T-helper 22 cell (primary cell): ENCODE measurements around the gene PNMA6E.

Source experiments
- DNase-seq: peaks from one replicate; pipeline ENCODE4 v3.0.0-alpha.2; 2020; ENCODE audit warnings: low read depth

PNMA6E gene

DNA sequence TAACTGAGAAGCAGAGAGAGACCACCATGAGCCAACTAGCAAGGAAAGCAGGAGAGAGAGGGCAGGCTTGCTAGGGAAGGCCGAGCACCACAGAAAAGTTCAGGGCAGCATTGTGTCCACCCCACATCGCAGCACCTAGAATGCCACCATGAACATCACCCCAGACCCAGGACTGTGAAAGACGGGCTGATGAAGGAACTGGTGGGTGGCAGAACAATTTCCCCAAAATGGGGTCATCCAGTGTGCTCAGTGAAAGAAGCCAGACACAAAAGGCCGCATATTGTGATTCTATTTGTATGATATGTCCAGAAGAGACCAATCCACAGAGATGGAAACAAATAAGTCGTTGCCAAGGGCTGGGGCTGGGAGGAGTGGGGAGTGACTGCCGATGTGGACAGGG, 16.8 kb downstream of the PNMA6E start:
- DNase-seq: no peak

DNA sequence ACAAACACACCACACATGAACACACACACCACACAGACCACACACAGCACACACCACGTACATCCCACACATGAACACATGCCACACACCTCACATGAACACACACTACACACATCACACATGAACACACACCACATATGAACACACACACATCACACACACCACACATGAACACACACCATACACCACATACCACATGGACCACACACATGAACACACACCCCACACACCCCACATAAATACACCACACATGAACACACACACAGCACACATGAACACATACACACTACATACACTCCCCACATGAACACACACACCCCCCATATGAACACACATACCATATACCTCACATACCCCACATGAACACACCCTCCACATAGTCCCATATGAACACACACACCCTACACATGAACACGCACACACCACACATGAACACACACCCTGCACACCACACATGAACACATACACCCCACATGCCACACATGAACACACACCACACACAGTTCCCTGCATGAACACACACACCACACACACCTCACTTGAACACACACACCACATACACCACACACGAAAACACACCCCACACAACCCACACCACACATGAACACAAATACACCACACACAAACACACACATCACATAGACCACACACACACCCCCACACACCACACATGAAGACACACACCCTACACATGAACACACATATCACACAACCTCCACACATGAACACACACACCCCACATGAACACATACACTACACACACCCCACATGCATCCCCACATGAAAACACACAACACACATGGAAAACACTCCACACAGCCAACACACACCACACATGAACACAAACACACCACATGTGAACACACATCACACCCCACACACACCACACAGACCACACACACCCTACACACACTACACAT, 18.3 kb downstream of the PNMA6E start:
- no peak for DNase-seq

DNA sequence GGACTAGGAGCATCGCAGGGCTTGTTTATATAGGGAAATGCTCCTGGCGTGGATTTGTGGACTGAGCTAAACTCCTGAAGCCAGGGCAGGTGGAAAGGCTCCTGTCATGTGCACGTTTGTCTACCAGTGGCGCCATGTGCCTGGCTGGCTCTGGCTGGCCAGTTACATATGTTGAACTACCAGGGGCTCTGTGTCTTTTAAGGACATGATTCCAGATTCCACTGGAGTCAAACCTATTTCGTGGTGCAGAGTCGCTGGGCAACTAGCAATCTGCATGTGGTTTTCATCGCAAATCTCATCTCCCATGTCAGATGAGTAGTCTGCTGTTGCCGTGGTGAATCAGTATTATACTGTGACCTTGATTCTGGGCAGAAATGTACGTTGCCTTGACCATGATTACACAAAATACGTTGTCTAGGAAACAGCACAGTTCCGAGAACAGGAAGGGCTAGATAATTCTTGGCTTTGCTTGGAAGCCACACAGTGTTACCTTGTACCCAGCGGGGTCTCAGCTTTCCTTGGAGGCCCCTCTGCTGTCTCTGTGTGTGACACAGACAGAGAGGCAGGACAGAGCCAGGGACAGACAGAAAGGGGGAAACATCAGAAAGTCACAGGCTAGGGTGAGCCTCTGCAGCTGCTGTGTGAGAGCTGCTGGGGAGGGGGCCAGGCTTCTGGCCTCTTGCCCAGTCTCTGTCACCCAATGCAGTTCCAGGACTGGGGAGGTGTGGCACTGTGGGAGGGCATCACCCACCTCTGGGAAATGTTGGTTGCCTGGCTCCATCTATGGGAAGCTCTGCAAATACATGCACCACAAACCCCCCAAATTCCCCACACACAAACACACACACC, 19.2 kb downstream of the PNMA6E start:
- no peak for DNase-seq

DNA sequence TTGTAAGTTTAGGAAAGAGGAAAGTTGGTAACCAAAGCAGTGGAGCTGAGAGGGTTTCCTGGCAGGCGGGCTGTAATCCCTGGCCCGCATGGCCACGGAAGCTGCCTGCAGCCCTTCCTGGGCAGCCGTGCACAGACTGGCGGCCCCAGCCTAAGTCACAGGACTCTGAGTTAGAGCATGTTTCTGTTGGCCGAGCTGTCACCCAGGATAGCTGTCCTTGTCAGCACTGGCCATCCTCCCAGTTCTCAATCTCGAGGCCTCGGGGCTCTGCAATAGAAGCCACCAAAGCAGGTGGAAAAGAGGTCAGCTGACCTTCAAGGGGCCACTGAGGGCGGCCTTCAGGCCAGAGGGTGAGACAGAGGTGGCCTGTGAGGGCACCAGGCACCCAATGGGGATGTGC, 20.5 kb downstream of the PNMA6E start:
- no peak for DNase-seq

DNA sequence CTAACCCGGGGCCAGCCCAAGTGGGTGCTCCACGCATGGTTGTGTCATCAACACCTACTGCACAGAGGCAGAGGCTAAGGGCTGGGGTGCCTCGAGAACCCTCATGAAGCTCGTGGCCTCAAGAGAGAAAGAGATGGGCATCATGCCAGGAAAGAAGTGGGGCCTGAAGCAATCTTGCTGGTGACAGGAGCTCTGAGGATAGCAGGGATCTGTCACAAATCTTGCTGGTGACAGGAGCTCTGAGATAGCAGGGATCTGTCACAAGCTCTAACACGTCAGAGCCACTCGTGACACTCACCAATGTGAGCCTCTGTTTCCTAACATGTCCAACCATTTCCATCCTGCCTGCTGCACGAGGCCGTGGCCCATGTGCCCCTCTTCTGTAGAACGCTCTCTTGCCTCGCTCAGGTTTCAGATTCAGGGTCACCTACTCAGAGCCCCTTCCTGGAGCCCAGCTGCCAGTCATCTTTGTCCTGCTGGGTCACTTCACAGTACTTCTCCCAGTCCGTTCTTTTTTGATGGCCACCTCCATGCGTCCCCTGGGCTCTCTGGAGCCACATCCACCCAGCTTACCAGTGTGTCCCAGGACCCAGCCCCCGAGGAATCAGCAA, 21.1 kb downstream of the PNMA6E start:
- DNase-seq: no peak

DNA sequence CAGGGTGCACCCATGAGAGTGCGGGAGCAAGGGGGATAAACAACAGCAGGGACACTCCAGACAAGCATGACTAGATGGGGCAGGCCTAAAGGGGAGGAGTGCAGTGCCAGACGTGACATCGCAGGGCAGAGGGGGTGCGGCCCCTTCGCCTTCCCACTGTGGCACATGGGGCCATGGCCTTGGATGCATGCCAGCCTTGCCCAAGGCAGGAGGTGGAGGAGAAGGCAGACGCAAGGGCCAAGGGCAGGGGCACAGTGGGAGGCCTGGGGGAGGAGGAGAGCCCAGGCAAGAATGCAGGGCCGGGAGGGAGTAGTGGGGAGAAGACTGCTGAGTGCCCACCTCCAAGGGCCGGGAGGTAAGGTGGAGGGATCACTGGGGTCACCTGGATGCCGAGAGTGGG, 21.6 kb downstream of the PNMA6E start:
- no peak for DNase-seq

DNA sequence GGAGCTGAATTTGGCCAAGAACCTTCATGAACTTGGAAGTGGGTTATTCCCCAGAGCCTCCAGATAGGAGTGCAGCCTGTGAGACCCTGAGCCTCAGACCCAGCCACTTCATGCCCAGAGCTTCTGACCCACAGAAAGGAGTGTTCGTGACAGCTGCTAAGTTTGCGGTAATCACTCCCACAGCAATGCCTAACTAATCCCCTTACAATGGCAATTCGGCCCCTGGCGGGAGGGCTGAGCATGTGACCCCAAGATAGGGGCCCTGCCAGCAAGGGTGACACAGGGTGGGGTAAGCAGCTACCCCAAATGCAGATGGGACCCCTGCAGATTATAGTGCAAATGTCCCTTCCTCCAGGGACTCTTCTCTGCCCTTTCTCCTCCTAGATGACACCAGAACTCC, 22.5 kb downstream of the PNMA6E start:
- DNase-seq: no peak

DNA sequence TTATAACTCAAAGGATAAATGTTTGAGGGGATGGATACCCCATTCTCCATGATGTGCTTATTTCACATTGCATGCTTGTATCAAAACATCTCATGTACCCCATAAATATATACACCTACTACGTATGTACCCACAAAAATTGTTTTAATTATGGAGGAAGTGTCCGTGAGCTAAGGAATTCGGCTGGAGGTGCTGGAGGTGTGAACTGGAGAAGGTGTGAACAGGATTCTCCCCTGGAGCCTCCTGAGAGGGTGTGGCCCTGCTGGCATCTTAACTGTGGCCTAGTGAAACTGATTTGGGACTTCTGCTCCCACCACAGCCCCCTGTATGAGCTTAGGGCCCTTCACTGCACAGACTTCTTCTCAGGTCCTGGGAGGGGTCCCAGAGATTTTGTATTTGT, 23.4 kb downstream of the PNMA6E start:
- DNase-seq: no peak

DNA sequence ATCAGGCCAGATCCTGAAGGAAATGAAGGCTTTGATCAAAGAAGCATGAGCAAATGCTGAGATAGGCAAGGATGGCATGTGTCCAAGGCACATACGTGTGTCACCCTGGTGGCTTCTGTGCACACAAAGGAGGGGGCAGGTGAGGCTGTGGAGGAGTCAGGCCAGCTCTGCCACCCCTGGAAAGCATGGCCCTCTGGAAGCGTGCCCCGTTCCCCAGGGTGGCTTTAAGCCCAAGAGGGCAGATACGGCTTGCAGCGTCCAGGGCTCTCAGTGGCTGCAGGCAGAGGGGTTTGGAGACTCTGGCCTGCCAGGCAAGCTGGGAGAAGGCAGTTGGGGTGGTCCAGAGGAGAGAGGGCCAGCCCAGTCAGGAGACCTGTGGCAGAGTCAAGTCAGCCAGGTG, 25.6 kb downstream of the PNMA6E start:
- DNase-seq: no peak

DNA sequence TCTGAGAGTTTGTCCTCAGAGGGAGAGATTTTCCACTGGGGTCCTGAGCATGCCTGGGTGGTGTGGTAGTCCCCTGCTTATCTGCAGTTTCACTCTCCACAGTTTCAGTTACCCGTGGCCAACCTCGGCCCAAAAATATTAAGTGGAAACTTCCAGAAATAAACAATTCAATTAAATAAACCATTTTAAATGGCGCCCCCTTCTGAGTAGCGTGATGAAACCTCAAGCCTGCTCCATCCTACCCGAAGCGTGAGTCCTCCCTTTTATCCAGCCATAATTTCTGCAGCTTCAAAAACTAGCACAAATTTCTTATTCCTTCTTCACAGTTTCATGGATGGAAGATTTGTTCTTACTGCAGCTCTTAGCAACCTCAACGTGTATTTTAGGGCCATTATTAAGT, 26.7 kb downstream of the PNMA6E start:
- DNase-seq: no peak

DNA sequence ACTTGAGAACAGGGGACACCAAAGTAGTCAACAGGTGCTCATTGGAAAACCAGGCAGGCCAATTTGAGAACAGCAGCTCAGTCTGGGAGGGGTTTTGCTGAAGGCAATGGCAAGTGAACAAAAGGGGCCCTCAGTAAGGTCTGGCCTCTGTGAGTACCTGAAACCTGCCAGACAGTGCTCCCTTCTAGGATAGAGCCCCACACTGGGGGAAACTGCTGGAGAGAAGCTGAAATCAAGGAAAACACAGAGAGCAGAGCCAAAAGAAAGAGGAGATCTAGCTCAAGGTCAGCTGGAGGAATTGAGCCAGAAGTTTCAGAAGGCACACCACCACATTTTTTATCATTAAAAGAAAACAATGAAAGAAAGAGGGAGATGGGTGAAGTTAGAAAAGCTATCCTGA, 28.2 kb downstream of the PNMA6E start:
- no peak for DNase-seq

DNA sequence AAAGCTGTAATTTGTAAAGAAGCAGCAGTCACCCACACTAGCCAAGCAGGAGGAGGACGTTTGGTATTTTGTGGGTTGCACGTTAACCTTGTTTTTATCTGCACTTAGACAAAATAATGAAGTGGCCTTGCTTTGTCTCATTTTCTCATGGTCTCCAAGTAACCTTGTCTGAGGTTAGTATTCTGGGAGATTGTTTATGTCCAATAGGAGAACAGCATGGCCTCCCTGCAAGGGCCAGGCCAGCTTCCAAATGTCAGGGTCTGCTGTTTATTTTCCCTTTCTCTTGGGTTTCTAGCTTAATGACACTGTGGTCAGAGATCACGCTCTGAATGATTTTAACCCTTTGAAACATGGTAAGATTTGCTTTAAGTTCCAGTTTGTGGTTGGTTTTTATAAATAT, 29.9 kb downstream of the PNMA6E start:
- DNase-seq: no peak

DNA sequence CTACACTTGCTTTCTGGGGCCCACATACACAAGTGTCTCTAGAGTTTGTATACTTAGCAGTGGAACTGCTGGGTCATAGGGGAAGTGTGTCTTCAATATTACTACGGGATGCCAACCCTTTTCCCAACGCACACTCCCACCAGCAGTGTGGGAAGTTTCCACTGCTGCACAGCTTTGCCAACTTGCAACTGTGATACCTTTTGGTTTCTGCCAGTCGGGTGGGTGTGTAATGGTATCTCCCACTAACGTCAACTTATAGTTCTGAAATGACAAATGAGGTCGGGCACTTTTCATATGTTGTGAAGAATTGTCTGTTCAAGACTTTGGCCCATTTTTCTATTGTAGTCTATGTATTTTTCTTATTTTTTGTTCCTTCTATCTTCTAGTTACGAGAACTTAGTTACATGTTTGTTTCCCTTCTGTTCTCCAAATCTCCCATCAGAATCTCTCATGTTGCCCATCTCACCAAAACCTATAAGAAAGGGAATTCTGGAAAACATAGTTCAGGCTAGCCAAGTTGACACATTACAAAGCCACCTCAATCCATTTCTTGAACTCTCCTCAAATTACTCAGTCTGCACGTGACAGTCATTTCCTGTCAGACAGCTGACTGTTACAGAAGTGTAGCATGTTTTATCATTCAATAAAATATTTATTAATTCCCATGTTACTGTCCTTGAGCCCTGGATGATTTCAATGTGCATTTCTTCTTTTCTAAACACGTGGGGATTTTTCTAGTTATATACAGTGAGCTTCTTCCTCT, 30.7 kb downstream of the PNMA6E start:
- DNase-seq: no peak

DNA sequence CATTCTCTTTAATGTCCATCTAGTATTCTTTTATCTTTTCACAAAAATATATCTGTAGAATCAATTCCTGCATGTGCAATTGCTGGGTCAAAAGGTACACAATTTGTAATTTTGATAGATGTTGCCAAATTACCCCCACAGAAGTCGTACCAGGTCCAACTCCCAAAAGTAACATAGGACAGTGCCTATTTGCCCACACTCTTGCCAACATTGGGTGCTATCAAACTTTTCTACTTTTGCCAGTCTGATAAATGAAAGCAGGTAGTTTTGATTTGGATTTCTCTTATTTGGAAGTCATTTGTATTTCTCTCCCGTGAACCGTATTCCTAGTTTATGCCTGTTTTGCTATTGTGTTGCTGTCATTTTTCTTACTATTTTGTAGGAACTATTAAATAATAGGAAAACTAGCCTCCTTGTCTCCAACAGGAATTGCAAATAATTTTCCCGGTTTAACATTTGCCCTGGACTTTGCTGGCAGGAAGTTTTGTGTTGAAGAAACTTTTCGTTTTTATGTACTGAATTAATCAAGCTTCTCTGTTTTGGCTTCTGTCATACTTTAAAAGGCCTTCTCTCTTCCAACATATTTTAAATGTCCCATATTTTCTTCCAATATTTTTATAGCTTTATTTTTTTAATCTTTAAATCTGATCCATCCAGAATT, 34.1 kb downstream of the PNMA6E start:
- no peak for DNase-seq

DNA sequence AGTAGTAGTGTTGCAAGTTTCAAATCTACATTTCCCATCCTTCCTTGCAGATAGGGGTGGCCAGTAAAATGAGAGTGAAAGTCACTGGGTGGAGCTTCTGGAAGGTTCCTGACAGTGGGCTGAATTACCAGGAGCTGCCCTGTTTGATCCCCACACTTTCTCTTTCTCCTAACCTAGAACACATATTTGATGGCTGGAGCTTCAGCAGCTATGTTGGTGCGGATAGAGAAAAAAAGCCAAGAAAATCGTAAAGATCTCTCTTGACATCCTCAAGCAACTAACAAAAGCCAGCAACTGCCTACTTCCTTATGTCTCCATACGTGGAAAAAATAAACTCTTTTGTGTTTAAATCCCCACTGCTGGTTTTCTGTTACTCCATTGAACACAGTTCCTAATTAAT, 35.0 kb downstream of the PNMA6E start:
- DNase-seq: no peak

DNA sequence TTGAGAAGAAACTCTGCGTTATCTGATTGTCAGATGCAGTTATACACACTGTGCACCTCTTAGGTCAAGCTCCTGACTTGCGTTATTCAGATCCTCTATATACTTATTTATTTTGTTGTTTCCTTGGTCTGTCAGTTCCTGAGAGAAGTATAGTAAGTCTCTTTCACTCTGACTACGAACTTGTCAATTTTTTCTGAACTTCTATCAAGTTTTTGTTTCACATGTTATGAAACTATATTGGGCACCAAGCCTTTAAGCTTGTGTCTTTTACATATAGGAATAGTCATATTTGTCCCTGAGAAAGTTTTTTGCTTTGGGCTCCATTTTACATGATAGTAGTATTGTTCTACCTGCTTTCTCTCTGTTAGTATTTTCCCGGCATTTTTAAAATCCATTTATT, 35.5 kb downstream of the PNMA6E start:
- DNase-seq: no peak

DNA sequence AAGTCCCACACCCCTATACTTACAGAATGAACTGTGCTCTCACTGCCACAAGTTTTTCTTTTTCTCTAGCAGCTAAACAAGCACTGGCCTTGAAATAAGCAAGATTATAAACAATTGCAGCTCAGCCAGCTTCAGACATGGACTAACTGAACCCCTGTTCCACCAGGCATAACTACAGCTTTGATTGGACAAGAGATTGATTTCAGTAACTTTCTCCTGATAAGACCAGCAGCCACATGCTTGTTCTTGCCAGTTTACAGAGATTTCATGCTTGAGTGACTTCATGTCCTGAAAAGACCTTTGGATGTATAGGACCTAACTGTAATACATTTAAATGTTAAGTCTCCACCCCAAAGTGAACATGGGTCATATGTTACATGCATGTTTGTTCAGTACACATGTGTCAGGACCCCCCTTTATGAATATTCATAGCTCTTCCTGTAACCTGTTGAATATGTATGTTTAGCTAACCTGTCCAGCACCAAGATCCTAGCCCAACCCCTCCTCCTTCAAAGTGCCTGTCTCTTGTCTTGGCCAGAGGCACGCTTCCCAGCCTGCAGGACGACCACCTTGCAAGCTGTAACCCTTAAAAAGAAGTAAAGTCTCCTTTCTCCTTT, 39.3 kb downstream of the PNMA6E start:
- DNase-seq: no peak

DNA sequence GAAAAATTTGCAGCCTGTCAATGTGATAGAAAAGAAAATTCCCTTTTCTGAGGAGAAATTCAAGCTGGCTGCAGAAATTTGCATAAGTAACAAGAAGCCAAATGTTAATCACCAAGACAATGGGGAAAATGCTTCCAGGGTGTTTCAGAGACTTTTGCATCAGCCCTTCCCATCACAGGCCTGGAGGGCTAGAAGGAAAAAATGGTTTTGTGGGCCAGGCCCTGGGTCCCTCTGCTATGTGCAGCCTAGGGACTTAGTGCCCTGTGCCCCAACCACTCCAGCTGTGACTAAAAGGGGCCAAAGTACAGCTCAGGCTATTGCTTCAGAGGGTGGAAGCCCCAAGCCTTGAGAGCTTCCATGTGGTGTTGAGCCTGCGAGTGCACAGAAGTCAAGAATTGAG, 43.3 kb downstream of the PNMA6E start:
- DNase-seq: no peak

DNA sequence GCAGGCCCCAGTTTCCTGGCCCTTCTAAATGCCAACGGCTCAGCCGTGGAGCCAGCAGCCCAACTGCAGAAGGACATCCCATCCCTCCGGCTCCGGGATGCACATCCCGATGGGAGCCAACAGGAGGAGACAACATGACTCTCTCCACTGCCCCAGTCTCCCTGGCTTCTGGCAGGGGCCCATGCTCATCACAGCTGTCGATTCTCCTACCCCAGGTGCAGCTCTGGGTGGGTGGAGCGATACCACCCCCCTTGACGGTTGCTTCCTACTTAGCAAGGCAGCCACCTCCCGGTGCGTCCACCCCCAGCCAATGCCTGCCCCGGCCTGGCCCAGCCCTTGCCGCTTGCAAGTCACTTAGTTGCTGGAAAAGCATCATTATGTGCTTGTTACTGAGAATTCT, 47.7 kb downstream of the PNMA6E start:
- DNase-seq: no peak

DNA sequence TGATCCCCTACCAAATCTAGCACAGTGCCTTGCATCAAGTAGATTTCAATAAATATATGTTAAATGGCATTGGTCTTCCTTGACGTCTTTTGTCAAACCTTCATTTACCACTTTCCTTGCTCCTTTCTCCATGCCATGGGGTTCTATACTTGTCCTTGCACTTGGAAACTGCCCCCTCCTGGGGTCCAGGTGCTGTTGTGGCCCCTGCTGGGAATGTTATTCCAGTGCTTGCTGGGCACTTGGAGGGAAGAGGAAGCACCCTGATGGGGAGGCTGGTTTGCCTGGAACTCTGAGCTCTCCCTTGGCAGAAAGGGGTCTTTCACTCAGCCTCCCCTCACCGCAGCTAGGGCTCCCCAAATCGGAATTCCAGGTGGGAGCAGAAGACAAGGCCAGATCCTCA, 48.3 kb downstream of the PNMA6E start:
- no peak for DNase-seq

DNA sequence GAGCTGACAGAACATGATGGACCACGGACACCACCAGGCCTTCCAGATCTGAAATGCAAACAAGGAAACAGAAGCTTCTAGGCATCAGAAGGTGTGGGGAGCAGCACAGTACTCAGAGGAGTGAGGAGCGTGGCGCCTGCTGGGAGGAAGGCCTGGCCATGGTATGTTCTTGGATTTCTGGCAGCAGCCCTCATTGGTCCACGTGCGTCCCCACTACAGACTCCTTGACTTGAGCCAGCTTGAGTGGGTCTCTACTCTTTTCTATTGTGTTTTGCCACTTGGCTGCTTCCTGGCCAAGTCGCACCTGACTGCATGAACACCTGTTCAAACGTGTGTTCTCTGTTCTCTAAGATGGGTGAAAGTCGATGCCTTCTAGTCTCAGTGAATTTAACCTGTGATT, 49.2 kb downstream of the PNMA6E start:
- DNase-seq: no peak
